ENCODE data around the gene SIL1. TPM values are rescaled to one million over a fixed set of nuclear protein-coding genes. Genes with fewer than 3 reads are reported as not detected.
"Not testable (repeated sequence)": the region's sequence is repeated elsewhere in the genome, so short reads cannot be mapped to it uniquely, and the experiment has no call there.

SIL1 gene
- total RNA-seq, 1 donor from 2014 or later, result 43.4 TPM

- DNase-seq (ENCODE audit: low read depth in 2 of 2), result no peak
These were observed 270.6 kb downstream of the SIL1 start for GRCh38 chr5:138927544-138927943.

- DNase-seq (ENCODE audit: low read depth in 2 of 2), result no peak
These were observed 271.3 kb downstream of the SIL1 start for GRCh38 chr5:138926688-138927448.

DNA sequence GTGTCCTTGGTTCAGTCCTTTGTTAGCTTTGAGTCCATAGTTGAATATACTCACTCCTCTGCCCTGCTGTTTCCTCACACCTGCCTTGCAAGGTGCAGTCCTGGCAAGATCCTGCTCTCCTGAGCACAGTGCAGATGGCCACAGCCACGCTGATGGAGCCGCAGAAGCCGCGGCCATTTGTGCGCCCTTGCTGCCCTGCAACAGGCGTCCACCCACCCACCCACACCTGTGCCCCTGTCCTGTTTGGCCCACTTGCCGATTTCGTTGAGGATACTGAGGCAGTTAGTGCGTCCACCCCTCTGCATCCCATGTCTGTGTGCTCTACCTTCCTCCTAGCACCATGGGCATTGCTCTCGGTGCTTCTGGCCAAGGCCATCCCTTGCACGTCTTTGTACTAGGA is 271.9 kb downstream of the SIL1 start:
- DNase-seq (ENCODE audit: low read depth in 2 of 2), result no peak

- no peak for DNase-seq (ENCODE audit: low read depth in 2 of 2)
These were observed 273.0 kb downstream of the SIL1 start for GRCh38 chr5:138925090-138925635.

DNA sequence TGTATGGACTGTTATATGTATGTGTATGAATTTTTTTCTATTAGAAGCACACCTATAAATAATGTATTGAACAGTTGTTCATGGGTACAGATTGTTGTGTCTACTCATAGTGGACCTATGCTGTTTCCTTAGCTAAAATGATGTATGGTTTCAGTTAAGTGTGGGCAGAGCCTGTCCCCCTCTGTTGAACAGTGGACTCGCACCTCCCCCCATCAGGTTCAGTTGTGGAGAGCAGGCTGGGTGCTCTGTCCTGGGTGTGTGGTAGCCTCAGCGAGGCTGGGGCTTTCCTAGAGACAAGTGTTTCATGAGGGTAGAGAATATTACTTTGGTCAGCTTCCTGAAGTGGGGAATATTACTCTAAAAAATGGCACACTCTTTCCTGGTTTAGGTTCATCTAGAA is 275.7 kb downstream of the SIL1 start:
- DNase-seq (ENCODE audit: low read depth in 2 of 2), result no peak

DNA sequence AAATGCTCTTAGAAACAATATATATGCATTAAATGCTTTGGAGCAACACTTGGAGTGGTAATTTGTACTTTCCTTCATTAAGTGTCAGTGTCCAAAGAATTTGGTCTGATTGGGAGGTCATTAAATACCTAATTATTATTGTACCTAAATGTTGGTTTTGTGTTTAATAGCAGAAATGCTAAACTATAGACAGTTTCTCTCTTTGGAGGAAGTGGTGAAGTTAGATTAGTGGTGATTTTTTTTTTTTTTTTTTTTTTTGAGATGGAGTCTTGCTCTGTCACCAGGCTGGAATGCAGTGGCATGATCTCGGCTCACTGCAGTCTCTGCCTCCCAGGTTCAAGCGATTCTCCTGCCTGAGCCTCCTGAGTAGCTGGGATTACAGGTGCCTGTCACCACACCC is 276.8 kb downstream of the SIL1 start:
- DNase-seq (ENCODE audit: low read depth in 2 of 2), result not testable (repeated sequence)

GRCh38 chr5:138920181-138920580 is 278.0 kb downstream of the SIL1 start:
- no peak for DNase-seq (ENCODE audit: low read depth in 2 of 2)

GRCh38 chr5:138918686-138919085 is 279.5 kb downstream of the SIL1 start:
- no peak for DNase-seq (ENCODE audit: low read depth in 2 of 2)

DNA sequence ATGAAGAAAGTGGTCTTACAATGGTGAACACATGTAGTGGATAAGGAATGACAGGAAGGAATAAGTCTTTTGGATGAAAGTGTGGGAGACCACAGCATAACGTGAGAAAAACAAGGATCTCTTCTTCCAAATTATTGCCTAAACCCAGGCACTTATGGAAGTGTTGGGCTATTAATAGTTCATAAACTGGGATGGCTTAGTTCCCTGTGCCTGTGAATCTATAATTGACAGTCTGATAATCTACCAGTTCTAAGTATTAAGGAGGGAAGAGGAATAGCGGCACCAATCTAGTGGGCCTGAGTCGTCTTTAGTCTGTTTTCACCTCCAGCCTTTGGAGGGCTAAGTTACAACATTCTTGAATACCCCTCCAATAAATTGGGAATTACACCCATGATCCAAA is 283.8 kb downstream of the SIL1 start:
- DNase-seq (ENCODE audit: low read depth in 2 of 2), result no peak

DNA sequence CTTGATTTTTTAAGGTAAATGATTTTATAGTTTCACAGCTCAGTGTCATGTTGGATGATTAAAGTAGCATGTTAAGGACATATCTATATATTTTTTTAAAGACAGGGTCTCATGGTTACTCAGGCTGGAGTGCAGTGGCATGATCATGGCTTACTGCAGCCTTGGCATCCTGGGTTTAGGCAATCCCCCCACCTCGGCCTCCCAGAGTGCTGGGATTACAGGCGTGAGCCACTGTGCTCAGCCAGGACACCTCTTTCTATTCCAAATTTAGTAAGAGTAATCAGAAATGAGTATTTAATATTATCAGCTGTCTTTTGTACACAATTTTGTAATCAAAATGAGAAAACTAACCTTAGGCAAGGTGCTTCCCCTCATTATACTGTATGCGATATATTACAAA is 284.4 kb downstream of the SIL1 start:
- DNase-seq (ENCODE audit: low read depth in 2 of 2), result no peak

- no peak for DNase-seq (ENCODE audit: low read depth in 2 of 2)
These were observed 286.1 kb downstream of the SIL1 start for GRCh38 chr5:138912093-138912492.

DNA sequence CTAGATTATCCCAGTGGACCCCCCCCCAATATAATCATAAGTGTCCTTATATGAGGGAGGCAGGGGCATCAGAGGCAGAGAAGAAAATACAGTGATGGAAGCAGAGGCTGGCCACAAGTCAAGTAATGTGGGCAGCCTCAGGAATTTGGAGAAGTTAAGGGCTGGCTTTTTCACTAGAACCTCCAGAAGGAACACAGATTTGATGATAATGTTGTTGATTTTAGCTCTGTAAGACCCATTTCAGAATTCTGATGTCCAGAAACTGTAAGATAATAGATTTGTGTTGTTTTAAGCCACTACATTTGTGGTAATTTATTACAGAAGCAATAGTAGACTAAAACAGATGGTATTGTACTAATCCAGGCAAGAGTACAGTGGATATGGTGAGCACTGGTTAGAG is 286.7 kb downstream of the SIL1 start:
- DNase-seq (ENCODE audit: low read depth in 2 of 2), result no peak

DNA sequence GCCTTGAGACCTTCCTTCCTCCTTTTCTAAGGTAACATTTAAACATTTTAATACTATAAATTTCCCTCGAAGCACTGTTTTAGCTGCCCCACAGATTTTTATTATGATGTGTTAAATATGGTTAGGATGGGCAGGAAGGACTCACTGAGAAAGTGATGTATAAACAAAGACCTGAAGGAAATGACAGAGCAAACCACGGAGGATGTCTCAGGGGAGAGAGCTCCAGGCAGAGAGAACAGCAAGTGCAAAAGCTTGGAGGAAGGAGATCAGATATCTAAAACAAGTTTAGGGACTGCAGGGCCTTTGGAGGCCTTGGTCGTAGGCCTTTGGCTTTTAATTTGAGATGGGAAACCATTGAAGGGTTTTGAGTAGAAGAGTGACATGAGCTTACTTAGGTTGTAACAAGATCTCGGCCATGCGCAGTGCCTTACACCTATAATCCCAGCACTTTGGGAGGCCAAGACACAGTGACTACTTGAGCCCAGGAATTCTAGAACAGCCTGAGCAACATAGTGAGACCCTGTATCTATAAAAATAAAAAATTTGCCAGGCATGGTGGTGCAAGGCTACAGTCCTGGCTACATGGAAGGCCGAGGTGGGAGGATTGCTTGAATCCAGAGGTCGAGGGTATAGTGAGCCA is 287.5 kb downstream of the SIL1 start:
- no peak for DNase-seq (ENCODE audit: low read depth in 2 of 2)

GRCh38 chr5:138909734-138910133 is 288.4 kb downstream of the SIL1 start:
- DNase-seq (ENCODE audit: low read depth in 2 of 2), result no peak

- peak in 1 of 2 donors; percentile 16 for DNase-seq (ENCODE audit: low read depth in 2 of 2)
These were observed 292.6 kb downstream of the SIL1 start for GRCh38 chr5:138905541-138905940.

DNA sequence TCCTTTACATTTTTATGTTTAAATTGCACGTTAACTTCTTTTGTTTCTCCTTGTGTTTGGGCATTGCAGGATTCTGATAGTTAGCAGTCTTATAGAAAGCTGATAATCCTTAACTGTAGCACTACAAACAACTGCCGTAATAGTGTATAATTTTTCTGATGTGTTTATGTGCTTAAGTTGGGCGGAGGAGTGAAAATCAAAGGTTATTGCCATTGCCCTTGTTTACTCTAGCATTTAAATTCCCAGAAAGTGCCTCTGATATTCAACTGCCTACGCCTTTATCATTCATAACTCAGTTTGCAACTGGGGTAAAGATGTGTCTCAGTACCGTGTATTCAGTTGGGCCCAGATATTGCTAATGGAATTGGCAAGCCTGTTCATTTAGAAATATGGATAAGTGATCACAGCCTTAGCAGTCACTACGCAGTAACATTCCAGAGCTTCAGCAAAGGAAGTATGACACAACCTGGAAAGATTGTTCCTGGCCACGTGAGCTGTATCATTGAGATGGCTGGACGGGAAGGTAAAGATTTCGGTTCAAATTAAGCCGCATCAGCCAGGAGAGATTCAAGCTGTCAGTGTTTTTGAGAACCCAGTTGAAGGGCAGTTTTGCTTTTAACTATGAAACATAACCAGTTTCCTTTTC is 294.9 kb downstream of the SIL1 start:
- peak; percentile 84 to 87 for DNase-seq (ENCODE audit: low read depth in 2 of 2)

DNA sequence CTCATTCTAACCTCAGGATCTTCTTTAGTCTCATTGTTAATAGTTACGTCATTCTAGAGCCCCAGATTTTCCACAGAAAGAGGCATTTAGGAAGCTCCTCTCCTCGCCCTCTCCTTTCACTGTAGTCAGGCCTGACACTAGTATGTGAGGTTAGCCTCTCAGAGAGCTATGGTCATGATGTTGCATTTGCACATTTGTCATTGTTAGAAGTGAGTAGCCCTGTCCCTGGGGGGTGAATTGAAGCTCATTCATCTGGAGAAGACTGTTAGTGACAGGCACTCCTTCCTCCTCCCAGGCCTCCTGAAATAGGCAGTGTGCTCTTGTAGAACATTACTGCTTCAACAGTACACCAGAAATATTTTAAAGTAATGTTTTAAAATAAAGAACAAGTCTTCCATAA is 296.5 kb downstream of the SIL1 start:
- DNase-seq (ENCODE audit: low read depth in 2 of 2), result no peak

- DNase-seq (ENCODE audit: low read depth in 2 of 2), result peak; percentile 66 to 90
These were observed 297.7 kb downstream of the SIL1 start for GRCh38 chr5:138900281-138900965.

GRCh38 chr5:138898742-138899141 is 299.4 kb downstream of the SIL1 start:
- no peak for DNase-seq (ENCODE audit: low read depth in 2 of 2)

GRCh38 chr5:138898299-138898698 is 299.9 kb downstream of the SIL1 start:
- no peak for DNase-seq (ENCODE audit: low read depth in 2 of 2)

Data from dermis microvascular lymphatic vessel endothelial cell (primary cell).